ENCODE measurements around the gene CTSG. TPM values are rescaled to one million over a fixed set of nuclear protein-coding genes. Genes with fewer than 3 reads are reported as not detected.

CTSG gene
- total and polyA plus RNA-seq, 2 of the 4 experiments (the other 2 are of a cell fraction), result not detected

GRCh38 chr14:24576771-24577170, 721 bp upstream of the CTSG start:
- no peak overlapping the region for H3K18ac ChIP-seq (ENCODE audit: low read depth, low read length)
- no peak overlapping the region for H3K56ac ChIP-seq (ENCODE audit: extremely low read depth, insufficient read depth, low read length)
- no peak overlapping the region for H3K27ac ChIP-seq (ENCODE audit: insufficient read depth, low read length)
- H2AK5ac ChIP-seq (ENCODE audit: low read depth, low read length), result no peak overlapping the region
- no peak overlapping the region for H2AK9ac ChIP-seq (replicated peaks; ENCODE audit: low read depth, low read length, poor library complexity)
- in situ Hi-C loops (cut with MboI; ENCODE audit: low sequenced_read_pairs) (no loop called here), dilution Hi-C loops (cut with HindIII; ENCODE audit: low sequenced_read_pairs, unreplicated experiment) (no loop called here), intact Hi-C loops (cut with micrococcal nuclease) (no loop called here)
- no peak overlapping the region for H3K4me3 ChIP-seq (ENCODE audit: insufficient read depth, low read depth, low read length)
- no peak overlapping the region for H2BK15ac ChIP-seq (ENCODE audit: low read depth, low read length)
- no peak overlapping the region for H4K8ac ChIP-seq (ENCODE audit: low read depth in 2 of 2, low read length in 2 of 2)
- H3K9me3 ChIP-seq (ENCODE audit: control insufficient read depth, insufficient read depth, low read length), result no peaks in the 10 kb centered on the region
- no peak overlapping the region for H2BK20ac ChIP-seq (ENCODE audit: low read depth, low read length)
- H2BK5ac ChIP-seq (ENCODE audit: low read depth, low read length, poor library complexity, severe bottlenecking), result no peak overlapping the region
- no peaks in the 10 kb centered on the region for H3K27me3 ChIP-seq (ENCODE audit: control insufficient read depth, insufficient read depth, low read length)
- H4K91ac ChIP-seq (ENCODE audit: insufficient read depth, low read depth, low read length), result no peak overlapping the region
- no peaks in the 10 kb centered on the region for H4K20me1 ChIP-seq (ENCODE audit: insufficient read depth, low read length)
- no peaks in the 10 kb centered on the region for H3K4me1 ChIP-seq (ENCODE audit: control insufficient read depth, insufficient read depth, low read length)
- DNase-seq (no peak), ATAC-seq (ENCODE audit: low read depth) (no peak)
- WGBS, 2 experiments (ENCODE audit: extremely low coverage in 2 of 2, insufficient read length in 1 of 2), result 90% methylated on average over 2 of the region's 5 CpGs; no CpG with 5 or more reads in 1 of the 2 experiments
- POLR2A ChIA-PET (ENCODE audit: unreplicated experiment), result no interaction called here
- BruUV-seq (replicated peaks), result no TSS peak
- no peak overlapping the region for H3K4me2 ChIP-seq (ENCODE audit: low read depth, low read length)
- H3K9ac ChIP-seq (ENCODE audit: low read depth, low read length), result no peak overlapping the region
- TF ChIP-seq RCOR1 (IDR thresholded peaks at IDR 0.05; ENCODE audit: insufficient replicate concordance, low read length), result no peak
- no peak for TF ChIP-seq MXI1 (IDR thresholded peaks at IDR 0.05; ENCODE audit: borderline replicate concordance, low read depth, low read length)
- TF ChIP-seq RFX5 (IDR thresholded peaks at IDR 0.05; ENCODE audit: low read depth, low read length), result no peak
- TF ChIP-seq CTCF (conservative IDR thresholded peaks at IDR 0.05; ENCODE audit: low read depth, low read length), result no peak
- H3K23ac ChIP-seq (ENCODE audit: low read depth, low read length), result no peak overlapping the region
- CTCF ChIA-PET, result no interaction called here
- no peak overlapping the region for H2BK120ac ChIP-seq (ENCODE audit: low read depth, low read length)
- H3K36me3 ChIP-seq (ENCODE audit: control insufficient read depth, insufficient read depth, low read length), result no peaks in the 10 kb centered on the region
- H3K4ac ChIP-seq (ENCODE audit: low read depth, low read length), result no peak overlapping the region
- no peaks in the 10 kb centered on the region for H3K79me1 ChIP-seq (ENCODE audit: low read depth in 1 of 2, low read length in 2 of 2)
- H2AFZ ChIP-seq (replicated peaks; ENCODE audit: low read length, poor library complexity), result no peak overlapping the region
- no peak overlapping the region for H3K14ac ChIP-seq (replicated peaks; ENCODE audit: low read depth, low read length)
- H4K5ac ChIP-seq (ENCODE audit: low read depth, low read length), result no peak overlapping the region
- H3K9me1 ChIP-seq (ENCODE audit: insufficient read depth, low read length), result no peaks in the 10 kb centered on the region

Data from IMR-90 (cell line).